Activated CD4-positive, alpha-beta T cell treated with anti-CD3 and anti-CD28 coated beads for 1 hour (primary cell): ENCODE measurements around the gene GAL3ST2.
"Not testable (repeated sequence)": the region's sequence is repeated elsewhere in the genome, so short reads cannot be mapped to it uniquely, and the experiment has no call there.

Source experiments
- DNase-seq: peaks from one replicate; pipeline ENCODE4 v3.0.0-alpha.2; 2020

Gene GAL3ST2

GRCh38 chr2:241822264-241822623 is 45.6 kb downstream of the GAL3ST2 start:
- DNase-seq: no peak

- not testable (repeated sequence) for DNase-seq
Observed at GRCh38 chr2:241823531-241824437, 47.2 kb downstream of the GAL3ST2 start.

- no peak for DNase-seq
Observed at GRCh38 chr2:241827394-241827793, 50.8 kb downstream of the GAL3ST2 start.

GRCh38 chr2:241833101-241833663 is 56.6 kb downstream of the GAL3ST2 start:
- DNase-seq: no peak

- not testable (repeated sequence) for DNase-seq
Observed at GRCh38 chr2:241833756-241834526, 57.3 kb downstream of the GAL3ST2 start.

GRCh38 chr2:241834527-241835210 is 58.0 kb downstream of the GAL3ST2 start:
- no peak for DNase-seq

GRCh38 chr2:241835611-241836010 is 59.0 kb downstream of the GAL3ST2 start:
- DNase-seq: no peak

- no peak for DNase-seq
Observed at GRCh38 chr2:241836292-241836691, 59.7 kb downstream of the GAL3ST2 start.

GRCh38 chr2:241837197-241837965 is 60.8 kb downstream of the GAL3ST2 start:
- DNase-seq: no peak

- DNase-seq: no peak
Observed at GRCh38 chr2:241841181-241842066, 64.8 kb downstream of the GAL3ST2 start.

- no peak for DNase-seq
Observed at GRCh38 chr2:241842067-241842415, 65.4 kb downstream of the GAL3ST2 start.

- DNase-seq: no peak
Observed at GRCh38 chr2:241842620-241843211, 66.1 kb downstream of the GAL3ST2 start.

- no peak for DNase-seq
Observed at GRCh38 chr2:241843321-241844065, 66.9 kb downstream of the GAL3ST2 start.

- peak; percentile 78 for DNase-seq
Observed at GRCh38 chr2:241844066-241844728, 67.6 kb downstream of the GAL3ST2 start.

GRCh38 chr2:241844831-241845578 is 68.4 kb downstream of the GAL3ST2 start:
- DNase-seq: no peak

- DNase-seq: no peak
Observed at GRCh38 chr2:241846406-241846805, 69.8 kb downstream of the GAL3ST2 start.

GRCh38 chr2:241848761-241849615 is 72.4 kb downstream of the GAL3ST2 start:
- DNase-seq: no peak
